Sigmoid colon (tissue), 7 donors: ENCODE data around the gene CYB5A. TPM values are rescaled to one million over a fixed set of nuclear protein-coding genes. Genes with fewer than 3 reads are reported as not detected.
A peak's percentile ranks its signal among the peaks of the same experiment; 100 is the strongest.

Source experiments
- DNase-seq: peaks from one replicate; pipeline ENCODE4 v3.0.0-alpha.2; 2019
- H3K27ac ChIP-seq, 4 donors: fragments of 200-600 bp; sonication (generic); one replicate each; pipeline ENCODE4 v1.5.1; 2016 to 2019; ENCODE audit warnings: mild to moderate bottlenecking in 1 of 4
- H3K27me3 ChIP-seq, 3 donors: fragments of 200-600 bp; sonication (generic); one replicate each; pipeline ENCODE4 v1.5.1; 2019; ENCODE audit warnings: mild to moderate bottlenecking in 1 of 3
- H3K36me3 ChIP-seq, 4 donors: fragments of 200-600 bp; sonication (generic); one replicate each; pipeline ENCODE4 v1.5.1; 2016 to 2019
- H3K4me1 ChIP-seq, 4 donors: fragments of 200-600 bp; sonication (generic); one replicate each; pipeline ENCODE4 v1.5.1; 2017 to 2019
- H3K4me3 ChIP-seq, 4 donors: fragments of 200-600 bp; sonication (generic); one replicate each; pipeline ENCODE4 v1.5.1; 2017 to 2019; ENCODE audit warnings: mild to moderate bottlenecking in 2 of 4, moderate library complexity in 1 of 4
- H3K9me3 ChIP-seq, 4 donors: fragments of 200-600 bp in 3 of 4; sonication (generic) in 3 of 4; one replicate each; pipeline versions ENCODE4 v1.5.1 to v1.6.1; 2013 to 2019
- CTCF ChIP-seq, 4 experiments: fragments of 450-650 bp in 3 of 4; fragments of 200-600 bp in 1 of 4; IDR thresholded peaks; one replicate each; pipeline ENCODE4 v1.5.1; 2016 to 2019; ENCODE audit warnings: antibody characterized with exemption in 4 of 4, mild to moderate bottlenecking in 3 of 4, moderate library complexity in 2 of 4
- EP300 ChIP-seq, 4 donors: sonication (generic); formaldehyde crosslinking; IDR thresholded peaks; one replicate each; pipeline ENCODE4 v1.6.1; 2017; ENCODE audit warnings: antibody characterized with exemption in 4 of 4
- POLR2A ChIP-seq, 2 donors: fragments of 450-650 bp; IDR thresholded peaks; one replicate each; pipeline ENCODE4 v1.6.1; 2016; ENCODE audit warnings: antibody characterized with exemption in 2 of 2, mild to moderate bottlenecking in 2 of 2, moderate library complexity in 2 of 2
- POLR2AphosphoS5 ChIP-seq, 4 donors: sonication (generic); formaldehyde crosslinking; IDR thresholded peaks; one replicate each; pipeline ENCODE4 v1.6.1; 2017; ENCODE audit warnings: antibody characterized with exemption in 4 of 4
- WGBS, 2 donors: extraction: QIAGEN DNeasy Blood & Tissue Kit; methylation state at CpG; one replicate each; pipeline ENCODE4 v1.1.7; 2013; 5-methylcytosine and 5-hydroxymethylcytosine counted together
- intact Hi-C: fragments of 100-400 bp; cut with DNase I; formaldehyde crosslinking; loops from one replicate; pipeline ENCODE4 v1.15.1; 2023
- polyA plus RNA-seq, 3 donors: library from polyadenylated mRNA; stranded (reverse); fragments of 200-250 nt; gene quantifications; one replicate each; pipeline ENCODE4 v1.2.3, GENCODE V29; 2013
- total RNA-seq, 4 donors: library from RNA; depleted of rRNA; stranded (reverse); fragments of >200 nt; gene quantifications; one replicate each; pipeline ENCODE4 v1.1.0, GENCODE V29; 2016
- donor health status: healthy with polysubstance abuse.
- donor health status: Bipolar disorder and iron deficiency.
- donor health status: healthy.

CYB5A gene
- total and polyA plus RNA-seq, 7 donors, result 137 to 533 (median 164) TPM

- Histone ChIP-seq H3K27ac (no peak overlapping the region), H3K27me3 (no peaks in the 10 kb centered on the region)
- DNase-seq, result no peak
Observed at GRCh38 chr18:74242438-74243096, 49.2 kb downstream of the CYB5A start.

GRCh38 chr18:74241970-74242369 lies 49.8 kb downstream of the CYB5A start:
- no peak for DNase-seq
- TF ChIP-seq POLR2AphosphoS5 (IDR thresholded peaks at IDR 0.05) (no peak), CTCF (IDR thresholded peaks at IDR 0.05) (no peak), POLR2A (IDR thresholded peaks at IDR 0.05) (no peak), EP300 (IDR thresholded peaks at IDR 0.05) (no peak)
- intact Hi-C loops, result no loop called here
- H3K27me3 ChIP-seq, result no peaks in the 10 kb centered on the region
- no peaks in the 10 kb centered on the region for H3K36me3 ChIP-seq
- no peaks in the 10 kb centered on the region for H3K9me3 ChIP-seq
- no peak overlapping the region for H3K4me3 ChIP-seq
- no peak overlapping the region for H3K27ac ChIP-seq
- whole genome bisulfite sequencing, 2 donors, result 50 to 70% methylated on average over 3 of the region's 3 CpGs
- H3K4me1 ChIP-seq, result no peaks in the 10 kb centered on the region

More at GRCh38 chr18:74242438-74243096, 49.2 kb downstream of the CYB5A start:
- H3K9me3 ChIP-seq, result no peaks in the 10 kb centered on the region
- no peaks in the 10 kb centered on the region for H3K36me3 ChIP-seq
- no peaks in the 10 kb centered on the region for H3K4me1 ChIP-seq
- intact Hi-C loops, result no loop called here
- no peak overlapping the region for H3K4me3 ChIP-seq
- TF ChIP-seq CTCF (IDR thresholded peaks at IDR 0.05) (no peak), POLR2AphosphoS5 (IDR thresholded peaks at IDR 0.05) (no peak), EP300 (IDR thresholded peaks at IDR 0.05) (no peak), POLR2A (IDR thresholded peaks at IDR 0.05) (no peak)
- WGBS, 2 donors, result 32 to 72% methylated on average over 17 of the region's 17 CpGs

GRCh38 chr18:74241426-74241825 lies 50.3 kb downstream of the CYB5A start:
- Histone ChIP-seq H3K4me1 (no peaks in the 10 kb centered on the region), H3K4me3 (no peak overlapping the region), H3K9me3 (no peaks in the 10 kb centered on the region), H3K36me3 (no peaks in the 10 kb centered on the region), H3K27ac (no peak overlapping the region), H3K27me3 (no peaks in the 10 kb centered on the region)
- no peak for TF ChIP-seq POLR2A (IDR thresholded peaks at IDR 0.05)
- intact Hi-C loops, result no loop called here
- no peak for DNase-seq
- 55 to 80% methylated on average over 4 of the region's 4 CpGs for WGBS, 2 donors

GRCh38 chr18:74239567-74239966 lies 52.2 kb downstream of the CYB5A start:
- WGBS, 2 donors, result 93% methylated on average over 1 of the region's 1 CpG
- intact Hi-C loops, result no loop called here
- Histone ChIP-seq H3K4me1 (peaks cover 0 to 18% (median 11%) of the 10 kb centered on the region in 4 donors), H3K36me3 (no peaks in the 10 kb centered on the region), H3K9me3 (no peaks in the 10 kb centered on the region), H3K27me3 (no peaks in the 10 kb centered on the region), H3K4me3 (no peak overlapping the region), H3K27ac (no peak overlapping the region)
- TF ChIP-seq EP300 (IDR thresholded peaks at IDR 0.05), result no peak
- no peak for TF ChIP-seq POLR2AphosphoS5 (IDR thresholded peaks at IDR 0.05)
- TF ChIP-seq CTCF (IDR thresholded peaks at IDR 0.05), result no peak
- no peak for TF ChIP-seq POLR2A (IDR thresholded peaks at IDR 0.05)
- DNase-seq, result no peak

GRCh38 chr18:74234326-74235171 lies 57.2 kb downstream of the CYB5A start:
- H3K36me3 ChIP-seq, result no peaks in the 10 kb centered on the region
- 35 to 65% methylated on average over 10 of the region's 10 CpGs for WGBS, 2 donors
- peak overlapping the region in 1 of 4 donors; percentile 3 for H3K4me3 ChIP-seq
- peaks cover 0 to 35% (median 25%) of the 10 kb centered on the region in 4 donors for H3K4me1 ChIP-seq
- DNase-seq, result peak; percentile 87
- TF ChIP-seq EP300 (IDR thresholded peaks at IDR 0.05), result peak; percentile 57 to 91 (median 86)
- no peak for TF ChIP-seq POLR2A (IDR thresholded peaks at IDR 0.05)
- peak; percentile 85 to 93 (median 90) for TF ChIP-seq POLR2AphosphoS5 (IDR thresholded peaks at IDR 0.05)
- TF ChIP-seq CTCF (IDR thresholded peaks at IDR 0.05), result no peak
- no peaks in the 10 kb centered on the region for H3K27me3 ChIP-seq
- no peaks in the 10 kb centered on the region for H3K9me3 ChIP-seq
- peak overlapping the region; percentile 57 to 87 (median 79) for H3K27ac ChIP-seq
- intact Hi-C loops, result loop anchor here (1.0 kb wide), 1 partner anchor 50 kb away; no protein-coding TSS in a partner anchor
